ENCODE results near the gene ZSWIM2.

DNA sequence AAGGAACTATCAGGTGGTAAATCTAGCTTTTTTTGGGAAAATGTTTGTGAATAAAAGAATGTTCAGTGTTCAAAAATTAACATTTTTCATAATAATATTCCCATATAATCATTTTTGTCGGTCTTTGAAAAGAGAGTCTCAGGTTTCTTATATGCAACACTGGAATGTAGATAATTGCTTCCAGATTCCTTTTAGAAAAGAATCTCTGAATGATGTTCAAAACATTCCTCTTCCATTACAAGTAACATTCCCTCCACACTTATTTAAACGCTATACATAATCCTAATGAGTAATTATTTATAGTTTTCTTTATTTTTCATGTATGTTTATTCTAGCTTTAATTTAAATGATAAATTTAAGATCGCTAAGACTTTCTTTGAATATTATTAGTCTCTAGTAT, 7.0 kb downstream of the ZSWIM2 start:
- TF ChIP-seq, protein P1, sequence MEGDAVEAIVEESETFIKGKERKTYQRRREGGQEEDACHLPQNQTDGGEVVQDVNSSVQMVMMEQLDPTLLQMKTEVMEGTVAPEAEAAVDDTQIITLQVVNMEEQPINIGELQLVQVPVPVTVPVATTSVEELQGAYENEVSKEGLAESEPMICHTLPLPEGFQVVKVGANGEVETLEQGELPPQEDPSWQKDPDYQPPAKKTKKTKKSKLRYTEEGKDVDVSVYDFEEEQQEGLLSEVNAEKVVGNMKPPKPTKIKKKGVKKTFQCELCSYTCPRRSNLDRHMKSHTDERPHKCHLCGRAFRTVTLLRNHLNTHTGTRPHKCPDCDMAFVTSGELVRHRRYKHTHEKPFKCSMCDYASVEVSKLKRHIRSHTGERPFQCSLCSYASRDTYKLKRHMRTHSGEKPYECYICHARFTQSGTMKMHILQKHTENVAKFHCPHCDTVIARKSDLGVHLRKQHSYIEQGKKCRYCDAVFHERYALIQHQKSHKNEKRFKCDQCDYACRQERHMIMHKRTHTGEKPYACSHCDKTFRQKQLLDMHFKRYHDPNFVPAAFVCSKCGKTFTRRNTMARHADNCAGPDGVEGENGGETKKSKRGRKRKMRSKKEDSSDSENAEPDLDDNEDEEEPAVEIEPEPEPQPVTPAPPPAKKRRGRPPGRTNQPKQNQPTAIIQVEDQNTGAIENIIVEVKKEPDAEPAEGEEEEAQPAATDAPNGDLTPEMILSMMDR (IDR thresholded peaks at IDR 0.05; ENCODE audit: borderline replicate concordance, extremely low read depth, low read length, poor library complexity, severe bottlenecking): no peak
- TF ChIP-seq EZH2 (IDR thresholded peaks at IDR 0.05; ENCODE audit: borderline replicate concordance, low read depth, low read length, severe bottlenecking): no peak
